Neutrophil (primary cell): Measurements from ENCODE around the gene TPBG.

Experiments used
- H3K27ac ChIP-seq: fragments of 200-600 bp; sonication (generic); 2 replicates; pipeline ENCODE4 v1.5.1; 2016; ENCODE audit warnings: mild to moderate bottlenecking, moderate library complexity
- H3K27me3 ChIP-seq: fragments of 200-600 bp; sonication (generic); 2 replicates; pipeline ENCODE4 v1.6.0; 2016; ENCODE audit warnings: mild to moderate bottlenecking
- H3K36me3 ChIP-seq: fragments of 200-600 bp; sonication (generic); 2 replicates; pipeline ENCODE4 v1.5.1; 2017
- H3K4me1 ChIP-seq, 2 experiments: fragments of 200-600 bp in 1 of 2; sonication (generic) in 1 of 2; 1 replicate in 1 of 2; 2 replicates in 1 of 2; pipeline versions ENCODE4 v1.5.1 to v1.6.1; 2013 to 2016; ENCODE audit warnings: low read depth in 1 of 2, low read length in 1 of 2, mild to moderate bottlenecking in 1 of 2, moderate library complexity in 1 of 2; ENCODE audit not compliant: control insufficient read depth in 1 of 2, insufficient read depth in 1 of 2
- H3K4me3 ChIP-seq, 2 experiments: fragments of 200-600 bp in 1 of 2; sonication (generic) in 1 of 2; 1 replicate in 1 of 2; 2 replicates in 1 of 2; pipeline ENCODE4 v1.5.1; 2013 to 2016; ENCODE audit warnings: low read depth in 1 of 2, low read length in 1 of 2, mild to moderate bottlenecking in 1 of 2, moderate library complexity in 1 of 2
- H3K9me3 ChIP-seq: fragments of 200-600 bp; sonication (generic); 2 replicates; pipeline ENCODE4 v1.5.1; 2016
- TF ChIP-seq, protein P1 (sequence below): fragments of 200-600 bp; sonication (generic); IDR thresholded peaks from 2 replicates; pipeline ENCODE4 v1.5.1; 2016; ENCODE audit warnings: antibody characterized with exemption

Gene TPBG

GRCh38 chr6:82333781-82334180 is 29.8 kb upstream of the TPBG start:
- Histone ChIP-seq H3K9me3 (no peaks in the 10 kb centered on the region), H3K36me3 (no peaks in the 10 kb centered on the region), H3K27ac (no peak overlapping the region), H3K4me1 (no peaks in the 10 kb centered on the region), H3K4me3 (no peak overlapping the region), H3K27me3 (no peaks in the 10 kb centered on the region)
- TF ChIP-seq, protein P1, sequence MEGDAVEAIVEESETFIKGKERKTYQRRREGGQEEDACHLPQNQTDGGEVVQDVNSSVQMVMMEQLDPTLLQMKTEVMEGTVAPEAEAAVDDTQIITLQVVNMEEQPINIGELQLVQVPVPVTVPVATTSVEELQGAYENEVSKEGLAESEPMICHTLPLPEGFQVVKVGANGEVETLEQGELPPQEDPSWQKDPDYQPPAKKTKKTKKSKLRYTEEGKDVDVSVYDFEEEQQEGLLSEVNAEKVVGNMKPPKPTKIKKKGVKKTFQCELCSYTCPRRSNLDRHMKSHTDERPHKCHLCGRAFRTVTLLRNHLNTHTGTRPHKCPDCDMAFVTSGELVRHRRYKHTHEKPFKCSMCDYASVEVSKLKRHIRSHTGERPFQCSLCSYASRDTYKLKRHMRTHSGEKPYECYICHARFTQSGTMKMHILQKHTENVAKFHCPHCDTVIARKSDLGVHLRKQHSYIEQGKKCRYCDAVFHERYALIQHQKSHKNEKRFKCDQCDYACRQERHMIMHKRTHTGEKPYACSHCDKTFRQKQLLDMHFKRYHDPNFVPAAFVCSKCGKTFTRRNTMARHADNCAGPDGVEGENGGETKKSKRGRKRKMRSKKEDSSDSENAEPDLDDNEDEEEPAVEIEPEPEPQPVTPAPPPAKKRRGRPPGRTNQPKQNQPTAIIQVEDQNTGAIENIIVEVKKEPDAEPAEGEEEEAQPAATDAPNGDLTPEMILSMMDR: no peak

- Histone ChIP-seq H3K9me3 (no peaks in the 10 kb centered on the region), H3K27me3 (no peaks in the 10 kb centered on the region), H3K27ac (no peak overlapping the region), H3K36me3 (no peaks in the 10 kb centered on the region), H3K4me3 (no peak overlapping the region), H3K4me1 (no peaks in the 10 kb centered on the region)
- TF ChIP-seq, protein P1: no peak
Measured at GRCh38 chr6:82337688-82338257, 25.8 kb upstream of the TPBG start.

GRCh38 chr6:82348130-82348529 is 15.5 kb upstream of the TPBG start:
- Histone ChIP-seq H3K27ac (no peak overlapping the region), H3K4me1 (no peaks in the 10 kb centered on the region), H3K9me3 (no peaks in the 10 kb centered on the region), H3K36me3 (no peaks in the 10 kb centered on the region), H3K4me3 (no peak overlapping the region), H3K27me3 (no peaks in the 10 kb centered on the region)
- TF ChIP-seq, protein P1: no peak

- Histone ChIP-seq H3K9me3 (no peaks in the 10 kb centered on the region), H3K27me3 (no peaks in the 10 kb centered on the region), H3K36me3 (no peaks in the 10 kb centered on the region), H3K27ac (no peak overlapping the region), H3K4me1 (no peaks in the 10 kb centered on the region), H3K4me3 (no peak overlapping the region)
- TF ChIP-seq, protein P1: no peak
Measured at GRCh38 chr6:82353848-82354247, 9.8 kb upstream of the TPBG start.

- H3K4me3 ChIP-seq: no peak overlapping the region
- H3K4me1 ChIP-seq: peaks cover 8 to 20% of the 10 kb centered on the region in 2 experiments
- TF ChIP-seq, protein P1: no peak
- no peaks in the 10 kb centered on the region for H3K36me3 ChIP-seq
- peaks cover 65% of the 10 kb centered on the region for H3K27me3 ChIP-seq
- H3K27ac ChIP-seq: no peak overlapping the region
- no peaks in the 10 kb centered on the region for H3K9me3 ChIP-seq
Measured at GRCh38 chr6:82360552-82360951, 3.1 kb upstream of the TPBG start.
